GM10266 (cell line): ENCODE data around the gene UBR2.

Experiments used
- DNase-seq: peaks from one replicate; pipeline ENCODE4 v3.0.0; 2012; ENCODE audit errors: extremely low spot score
- CTCF ChIP-seq: IDR thresholded peaks from 2 replicates; pipeline ENCODE4 v1.5.1; 2012; ENCODE audit warnings: mild to moderate bottlenecking, low read depth; ENCODE audit not compliant: control insufficient read depth, insufficient read depth; ENCODE audit errors: missing control alignments

UBR2 gene

GRCh38 chr6:42525206-42525605 is 38.6 kb upstream of the UBR2 start:
- TF ChIP-seq CTCF: no peak
- no peak for DNase-seq

GRCh38 chr6:42526616-42527015 is 37.2 kb upstream of the UBR2 start:
- TF ChIP-seq CTCF: no peak
- no peak for DNase-seq

GRCh38 chr6:42527204-42527603 is 36.6 kb upstream of the UBR2 start:
- TF ChIP-seq CTCF: no peak
- DNase-seq: no peak

GRCh38 chr6:42530296-42530695 is 33.5 kb upstream of the UBR2 start:
- no peak for DNase-seq
- TF ChIP-seq CTCF: no peak

- DNase-seq: no peak
- no peak for TF ChIP-seq CTCF
Measured at GRCh38 chr6:42530751-42531150, 33.1 kb upstream of the UBR2 start.

GRCh38 chr6:42532038-42532669 is 31.7 kb upstream of the UBR2 start:
- peak; percentile 49 for DNase-seq
- TF ChIP-seq CTCF: peak; percentile 73

GRCh38 chr6:42533794-42534193 is 30.0 kb upstream of the UBR2 start:
- TF ChIP-seq CTCF: no peak
- DNase-seq: no peak
